Caki2 (cell line): ENCODE measurements around the gene NALCN. TPM values are rescaled to one million over a fixed set of nuclear protein-coding genes. Genes with fewer than 3 reads are reported as not detected.

Source experiments
- DNase-seq: peaks from one replicate; pipeline ENCODE4 v3.0.0-alpha.2; 2015; ENCODE audit warnings: low read depth
- in situ Hi-C: cut with HindIII; loops from 2 replicates; pipeline ENCODE4 v1.10.0; 2016; ENCODE audit warnings: low sequenced_read_pairs, low pct_unique_long_range_greater_than_20kb, mixed read lengths
- total RNA-seq: library from RNA; depleted of rRNA; stranded (reverse); fragments of >200 nt; shearing (Covaris generic); gene quantifications from 2 replicates; pipeline ENCODE4 v1.2.3, GENCODE V29; 2014; ENCODE audit warnings: low replicate concordance

NALCN gene
- total RNA-seq, 1 experiment from 2014 or later = 0.34 TPM

DNA sequence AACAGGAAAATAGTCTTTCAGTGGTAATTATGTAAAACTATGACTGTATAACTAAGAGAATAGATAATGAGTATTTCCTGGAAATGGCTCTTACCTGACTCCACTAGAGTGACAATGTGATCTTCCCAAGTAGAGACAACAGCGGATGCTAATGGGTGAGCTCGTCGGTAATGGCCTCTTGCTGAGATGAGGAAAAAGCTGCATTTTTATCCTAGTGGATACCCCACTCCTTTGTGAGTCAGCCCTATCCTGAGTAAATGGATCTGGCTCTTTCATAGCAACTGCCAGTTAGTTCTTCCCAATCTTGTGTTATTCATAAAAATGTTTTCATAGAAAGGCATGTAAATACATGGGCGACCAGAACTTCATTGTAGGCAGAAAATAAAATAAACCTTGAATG is 299.5 kb downstream of the NALCN start:
- DNase-seq = no peak

DNA sequence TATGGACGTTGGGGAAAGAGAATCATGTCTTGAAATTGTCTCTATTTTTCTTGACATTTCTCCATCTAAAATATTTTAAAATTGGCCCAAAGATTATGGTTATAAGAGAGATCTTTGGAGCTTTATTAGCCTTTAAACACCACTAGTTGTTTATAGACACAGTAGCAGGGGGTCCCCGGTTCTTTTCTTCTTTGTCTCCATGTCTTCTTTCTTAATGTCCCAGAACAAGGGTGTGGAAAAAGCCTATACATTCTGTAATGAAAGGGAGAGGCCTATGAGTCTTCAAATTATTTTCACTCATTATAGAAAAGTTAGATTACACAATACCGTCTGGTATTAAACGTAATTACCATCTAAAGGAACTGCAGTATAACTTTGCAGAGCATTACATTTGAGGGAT is 300.0 kb downstream of the NALCN start:
- in situ Hi-C loops = no loop called here
- DNase-seq = no peak

More for the DNA sequence above, 299.5 kb downstream of the NALCN start:
- in situ Hi-C loops = no loop called here

GRCh38 chr13:101115762-101116171 is 300.5 kb downstream of the NALCN start:
- in situ Hi-C loops = no loop called here

DNA sequence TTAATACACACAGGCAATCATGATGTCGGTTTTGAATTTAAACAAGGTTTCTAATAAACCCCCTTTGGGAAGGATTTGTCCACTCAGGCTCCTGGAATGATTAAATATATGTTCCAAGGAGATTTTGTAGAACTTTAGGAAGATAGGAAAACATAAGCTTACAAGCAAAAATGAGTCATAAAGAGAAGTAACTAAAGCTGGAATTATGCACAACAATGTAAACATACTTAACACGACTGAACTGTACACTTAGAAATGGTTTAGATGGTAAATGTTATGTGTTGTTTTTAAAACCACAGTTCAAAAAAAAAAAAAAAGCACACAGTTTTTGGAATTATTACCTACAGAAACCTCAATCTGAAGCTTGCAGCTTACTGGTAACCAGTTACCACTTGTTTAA is 304.4 kb downstream of the NALCN start:
- in situ Hi-C loops = no loop called here

More at GRCh38 chr13:101115762-101116171, 300.5 kb downstream of the NALCN start:
- no peak for DNase-seq

DNA sequence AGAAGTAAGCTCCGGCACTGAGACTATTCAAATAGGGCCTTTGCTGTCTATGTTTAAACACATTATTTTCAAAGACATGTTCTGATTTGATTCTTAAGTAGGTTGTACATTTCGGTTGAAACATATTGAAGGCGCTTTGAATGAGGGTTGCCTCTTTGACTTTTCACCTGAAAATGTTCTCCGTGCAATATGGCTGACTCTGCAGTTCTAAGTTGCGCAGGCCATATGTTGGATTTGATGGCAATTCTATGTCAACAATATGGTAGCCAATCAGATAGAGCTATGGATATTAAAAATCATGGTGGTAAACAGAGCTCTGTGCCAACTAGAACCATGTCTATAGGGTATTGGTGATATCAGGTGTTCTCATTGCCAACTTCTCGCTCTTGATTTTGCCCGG is 307.3 kb downstream of the NALCN start:
- no peak for DNase-seq
- in situ Hi-C loops = no loop called here

More for the DNA sequence above, 304.4 kb downstream of the NALCN start:
- no peak for DNase-seq

DNA sequence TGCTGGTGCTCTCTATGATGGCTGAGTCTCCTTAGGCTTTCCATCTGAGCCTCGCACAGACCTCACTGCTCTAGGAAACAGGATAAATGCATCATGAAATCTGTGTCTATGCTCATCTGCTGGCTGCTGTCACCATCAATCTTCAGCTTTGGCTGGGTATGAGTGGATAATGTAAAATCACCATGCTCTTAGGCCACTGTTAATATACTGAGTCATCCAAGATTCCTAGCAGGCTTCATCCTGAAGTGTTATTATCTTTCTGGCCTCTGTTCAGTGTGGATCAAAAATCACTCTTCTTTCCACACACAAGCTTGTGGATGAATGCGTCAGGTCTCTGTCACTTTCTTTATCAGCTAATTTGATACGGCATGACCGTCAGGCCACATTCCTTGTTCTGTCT is 317.4 kb downstream of the NALCN start:
- DNase-seq = no peak
- in situ Hi-C loops = no loop called here

- in situ Hi-C loops = no loop called here
- DNase-seq = no peak
Measured at GRCh38 chr13:101092985-101093384, 323.3 kb downstream of the NALCN start.

GRCh38 chr13:101090287-101090686 is 326.0 kb downstream of the NALCN start:
- in situ Hi-C loops = no loop called here
- no peak for DNase-seq

GRCh38 chr13:101085551-101085950 is 330.8 kb downstream of the NALCN start:
- DNase-seq = no peak
- in situ Hi-C loops = no loop called here

DNA sequence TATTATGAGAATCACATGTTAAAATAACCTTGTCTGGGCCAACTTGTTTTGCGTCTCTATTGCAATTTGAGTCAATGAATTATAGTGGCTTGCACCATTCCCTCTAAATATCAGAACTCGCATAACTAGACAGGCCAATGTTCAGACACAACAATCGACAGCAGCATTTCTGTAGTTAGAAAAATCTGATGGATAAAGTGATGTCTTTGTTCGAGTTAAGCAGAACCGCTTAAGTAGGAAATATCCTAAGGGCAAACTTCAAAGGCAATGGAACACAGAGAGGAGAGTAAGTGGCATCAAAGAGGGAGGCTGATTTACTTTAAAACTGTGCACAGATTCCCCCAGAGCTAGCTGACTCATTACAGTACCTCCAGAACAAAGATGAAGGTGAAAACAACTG is 333.9 kb downstream of the NALCN start:
- no peak for DNase-seq
- in situ Hi-C loops = no loop called here

DNA sequence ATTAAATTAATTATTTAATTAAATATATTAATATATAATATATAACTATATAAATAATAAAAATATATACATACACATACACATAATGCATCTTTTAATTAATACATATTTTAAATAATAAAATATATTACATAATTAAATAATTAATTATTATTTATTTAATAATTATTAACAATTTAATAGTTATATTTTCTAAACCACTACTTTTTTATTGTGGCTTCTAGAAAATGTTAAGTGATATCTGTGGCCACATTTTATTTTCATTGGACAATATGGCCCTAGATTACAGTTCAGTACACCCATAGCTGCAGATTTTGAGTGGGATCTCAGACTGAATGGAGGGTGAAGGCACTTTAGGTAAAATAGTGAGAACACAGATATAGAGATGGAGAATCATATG is 335.7 kb downstream of the NALCN start:
- DNase-seq = no peak
- in situ Hi-C loops = no loop called here

- DNase-seq = no peak
- in situ Hi-C loops = no loop called here
Measured at GRCh38 chr13:101065329-101065728, 351.0 kb downstream of the NALCN start.

- no peak for DNase-seq
Measured at GRCh38 chr13:101059793-101060192, 356.5 kb downstream of the NALCN start.

DNA sequence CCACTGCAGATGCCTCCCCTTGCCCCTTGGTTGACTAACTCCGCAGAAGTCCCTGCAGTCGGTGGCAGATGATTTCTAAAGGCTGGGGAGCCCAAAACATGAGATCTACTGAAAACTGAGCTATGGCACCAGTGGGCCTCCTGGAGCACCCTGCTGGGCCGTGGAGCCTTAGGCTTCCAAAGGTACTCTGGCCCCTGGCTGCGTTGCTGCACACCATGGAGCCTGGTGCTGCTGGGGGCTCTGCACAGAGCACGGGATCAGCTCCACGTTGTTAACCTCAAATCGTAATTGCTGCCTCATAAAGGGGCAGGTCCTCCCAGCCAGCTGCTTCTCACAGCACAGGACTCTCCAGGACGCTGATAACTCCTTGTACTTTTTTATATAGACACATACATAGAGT is 357.5 kb downstream of the NALCN start:
- DNase-seq = no peak

More at GRCh38 chr13:101059793-101060192, 356.5 kb downstream of the NALCN start:
- in situ Hi-C loops = no loop called here

DNA sequence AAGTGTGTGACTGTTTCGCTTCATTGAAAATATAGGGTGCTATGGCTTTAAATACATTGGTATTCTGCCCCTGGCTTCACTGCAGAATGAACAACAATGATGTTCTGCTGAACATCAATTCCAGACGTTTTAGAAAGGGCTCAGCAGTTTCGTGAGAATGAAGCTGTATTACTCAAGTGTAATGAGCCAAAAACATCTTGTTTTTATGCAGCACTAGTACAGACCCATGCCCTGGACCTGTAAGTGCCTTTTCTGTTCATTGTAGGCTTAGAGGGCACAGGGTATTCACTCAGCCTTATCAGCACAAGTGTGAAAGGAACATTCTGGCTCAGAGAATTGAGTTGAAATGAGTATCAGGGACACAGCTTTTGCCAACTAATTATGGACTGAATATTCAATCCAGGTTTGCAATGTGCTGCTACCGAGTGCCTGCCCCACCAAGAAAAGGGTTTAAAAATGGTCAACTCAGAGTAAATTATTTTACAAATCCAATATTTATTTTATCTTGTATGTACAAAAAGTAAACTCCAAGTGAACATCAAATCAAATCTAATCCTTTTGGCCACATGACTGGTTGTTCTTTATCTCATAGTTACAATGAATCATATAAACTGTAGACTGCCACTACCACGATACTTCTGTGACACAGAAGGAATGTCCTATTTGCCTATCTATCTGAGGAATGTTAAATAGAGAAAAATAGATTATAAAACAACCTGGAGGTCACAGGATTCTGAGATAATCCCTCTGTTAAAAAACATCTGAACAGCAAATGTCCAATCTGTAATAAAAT is 362.8 kb downstream of the NALCN start:
- in situ Hi-C loops = no loop called here
- DNase-seq = no peak

More for the DNA sequence above, 357.5 kb downstream of the NALCN start:
- in situ Hi-C loops = no loop called here

GRCh38 chr13:101049166-101049850 is 367.0 kb downstream of the NALCN start:
- in situ Hi-C loops = no loop called here
- peak; percentile 69 for DNase-seq

DNA sequence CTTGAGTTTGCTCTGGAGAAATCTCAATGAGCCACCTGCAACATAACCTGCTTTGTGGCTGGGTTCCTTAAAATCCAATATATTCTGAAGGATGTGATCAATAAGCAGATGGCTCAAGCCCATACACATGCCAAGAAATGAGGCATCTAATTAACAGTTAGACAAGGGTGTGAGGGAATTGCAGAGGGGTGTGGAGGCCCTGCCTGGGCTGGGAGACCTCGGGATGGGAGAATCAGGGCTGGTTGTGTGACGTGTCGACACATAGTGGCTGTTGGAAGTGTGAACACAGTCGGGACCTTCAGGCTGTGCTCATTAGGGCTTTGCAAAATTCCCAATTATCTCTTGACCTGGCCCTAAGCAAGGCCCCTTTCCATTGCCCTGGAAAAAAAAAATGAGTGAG is 379.8 kb downstream of the NALCN start:
- DNase-seq = no peak
- in situ Hi-C loops = no loop called here

DNA sequence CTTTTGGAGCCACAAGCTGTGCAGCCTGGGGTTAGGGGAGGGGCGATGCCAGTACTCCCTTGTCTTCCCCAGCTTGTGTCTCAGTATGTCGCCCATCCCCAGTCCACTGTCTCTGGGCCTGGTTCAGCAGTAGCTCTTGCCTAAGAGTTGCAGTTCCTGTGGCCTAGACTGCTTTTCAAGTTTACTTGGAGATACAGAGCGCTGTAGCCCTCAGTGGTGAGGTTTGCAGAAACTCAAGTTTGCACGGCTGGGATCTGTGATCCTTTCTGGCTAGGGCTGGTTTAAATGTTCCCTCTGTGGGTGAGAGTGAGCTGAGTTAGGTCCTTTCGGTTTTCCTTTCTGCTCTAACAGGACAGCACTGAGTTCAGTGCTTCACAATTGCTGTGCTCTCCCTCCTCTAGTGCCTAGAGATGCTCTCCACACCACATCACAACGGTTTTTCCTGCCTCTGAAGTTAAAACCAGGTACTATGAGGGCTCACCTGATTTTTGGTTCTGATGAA is 381.1 kb downstream of the NALCN start:
- in situ Hi-C loops = no loop called here
- no peak for DNase-seq

GRCh38 chr13:101026736-101027398 is 389.4 kb downstream of the NALCN start:
- in situ Hi-C loops = no loop called here
- DNase-seq = no peak
